GM23338 (cell line): ENCODE measurements around the gene FAM117B.

Source experiments
- CREB1 ChIP-seq: fragments of 250-450 bp; sonication (Bioruptor Pico); IDR thresholded peaks from 2 replicates; pipeline ENCODE4 v1.5.0; 2020; ENCODE audit warnings: low read depth, mild to moderate bottlenecking, moderate library complexity
- EZH2 ChIP-seq: fragments of 200-600 bp; sonication (generic); IDR thresholded peaks from one replicate; pipeline ENCODE4 v1.8.0; 2017; ENCODE audit warnings: antibody characterized with exemption, mild to moderate bottlenecking, low read depth; ENCODE audit not compliant: unreplicated experiment
- EZH2phosphoT487 ChIP-seq: fragments of 200-600 bp; sonication (generic); IDR thresholded peaks from one replicate; pipeline ENCODE4 v1.8.1; 2018; ENCODE audit warnings: antibody characterized with exemption; ENCODE audit not compliant: unreplicated experiment
- POLR2AphosphoS5 ChIP-seq: IDR thresholded peaks from 2 replicates; pipeline ENCODE4 v1.6.1; 2016; ENCODE audit warnings: antibody characterized with exemption, low read depth
- STAT1 ChIP-seq: IDR thresholded peaks from one replicate; pipeline ENCODE4 v1.6.1; 2016; ENCODE audit warnings: antibody characterized with exemption; ENCODE audit not compliant: unreplicated experiment
- ZNF114 ChIP-seq: fragments of 250-450 bp; sonication (Bioruptor Pico); IDR thresholded peaks from 2 replicates; pipeline ENCODE4 v1.5.0; 2020; ENCODE audit warnings: mild to moderate bottlenecking, moderate library complexity
- ZNF331 ChIP-seq: fragments of 250-450 bp; sonication (Bioruptor Pico); IDR thresholded peaks from 2 replicates; pipeline ENCODE4 v1.5.0; 2020; ENCODE audit warnings: low read depth, mild to moderate bottlenecking, moderate library complexity
- TF ChIP-seq, protein P1 (sequence below), 2 experiments: fragments of 200-600 bp in 1 of 2; sonication (generic) in 1 of 2; conservative IDR thresholded peaks; 2 replicates each; pipeline versions ENCODE4 v1.5.1 to v1.6.1; 2016 to 2017; ENCODE audit warnings: antibody characterized with exemption in 2 of 2, low read depth in 2 of 2, mild to moderate bottlenecking in 2 of 2, moderate library complexity in 1 of 2
- TF ChIP-seq, protein P2 (sequence below): IDR thresholded peaks from one replicate; pipeline ENCODE4 v1.6.1; 2018; ENCODE audit warnings: antibody characterized with exemption; ENCODE audit not compliant: unreplicated experiment

DNA sequence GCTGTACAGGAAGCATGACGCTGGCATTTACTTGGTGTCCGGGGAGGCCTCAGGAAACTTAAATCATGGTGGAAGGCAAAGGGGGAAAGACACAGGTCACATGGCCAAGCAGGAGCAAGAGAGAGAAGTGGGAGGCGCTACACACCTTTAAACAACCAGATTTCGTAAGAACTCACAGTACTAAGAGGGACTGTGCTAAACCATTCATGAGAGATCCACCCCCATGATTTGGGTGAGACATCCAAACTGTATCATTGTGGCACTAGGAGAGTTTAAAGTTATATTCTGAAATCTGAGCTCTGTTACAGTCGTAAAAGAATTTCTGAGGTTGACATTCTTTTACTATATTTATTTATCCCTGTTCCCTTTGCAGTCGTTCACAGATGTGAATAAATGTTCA lies 120.2 kb downstream of the FAM117B start:
- TF ChIP-seq EZH2 (no peak), CREB1 (CRISPR knock-in tag) (no peak), POLR2AphosphoS5 (no peak), EZH2phosphoT487 (no peak), ZNF331 (CRISPR knock-in tag) (no peak), ZNF114 (CRISPR knock-in tag) (no peak), STAT1 (no peak)
- TF ChIP-seq, protein P1, sequence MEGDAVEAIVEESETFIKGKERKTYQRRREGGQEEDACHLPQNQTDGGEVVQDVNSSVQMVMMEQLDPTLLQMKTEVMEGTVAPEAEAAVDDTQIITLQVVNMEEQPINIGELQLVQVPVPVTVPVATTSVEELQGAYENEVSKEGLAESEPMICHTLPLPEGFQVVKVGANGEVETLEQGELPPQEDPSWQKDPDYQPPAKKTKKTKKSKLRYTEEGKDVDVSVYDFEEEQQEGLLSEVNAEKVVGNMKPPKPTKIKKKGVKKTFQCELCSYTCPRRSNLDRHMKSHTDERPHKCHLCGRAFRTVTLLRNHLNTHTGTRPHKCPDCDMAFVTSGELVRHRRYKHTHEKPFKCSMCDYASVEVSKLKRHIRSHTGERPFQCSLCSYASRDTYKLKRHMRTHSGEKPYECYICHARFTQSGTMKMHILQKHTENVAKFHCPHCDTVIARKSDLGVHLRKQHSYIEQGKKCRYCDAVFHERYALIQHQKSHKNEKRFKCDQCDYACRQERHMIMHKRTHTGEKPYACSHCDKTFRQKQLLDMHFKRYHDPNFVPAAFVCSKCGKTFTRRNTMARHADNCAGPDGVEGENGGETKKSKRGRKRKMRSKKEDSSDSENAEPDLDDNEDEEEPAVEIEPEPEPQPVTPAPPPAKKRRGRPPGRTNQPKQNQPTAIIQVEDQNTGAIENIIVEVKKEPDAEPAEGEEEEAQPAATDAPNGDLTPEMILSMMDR (conservative IDR thresholded peaks at IDR 0.05; ENCODE audit: low read depth in 2 of 2): no peak
- TF ChIP-seq, protein P2, sequence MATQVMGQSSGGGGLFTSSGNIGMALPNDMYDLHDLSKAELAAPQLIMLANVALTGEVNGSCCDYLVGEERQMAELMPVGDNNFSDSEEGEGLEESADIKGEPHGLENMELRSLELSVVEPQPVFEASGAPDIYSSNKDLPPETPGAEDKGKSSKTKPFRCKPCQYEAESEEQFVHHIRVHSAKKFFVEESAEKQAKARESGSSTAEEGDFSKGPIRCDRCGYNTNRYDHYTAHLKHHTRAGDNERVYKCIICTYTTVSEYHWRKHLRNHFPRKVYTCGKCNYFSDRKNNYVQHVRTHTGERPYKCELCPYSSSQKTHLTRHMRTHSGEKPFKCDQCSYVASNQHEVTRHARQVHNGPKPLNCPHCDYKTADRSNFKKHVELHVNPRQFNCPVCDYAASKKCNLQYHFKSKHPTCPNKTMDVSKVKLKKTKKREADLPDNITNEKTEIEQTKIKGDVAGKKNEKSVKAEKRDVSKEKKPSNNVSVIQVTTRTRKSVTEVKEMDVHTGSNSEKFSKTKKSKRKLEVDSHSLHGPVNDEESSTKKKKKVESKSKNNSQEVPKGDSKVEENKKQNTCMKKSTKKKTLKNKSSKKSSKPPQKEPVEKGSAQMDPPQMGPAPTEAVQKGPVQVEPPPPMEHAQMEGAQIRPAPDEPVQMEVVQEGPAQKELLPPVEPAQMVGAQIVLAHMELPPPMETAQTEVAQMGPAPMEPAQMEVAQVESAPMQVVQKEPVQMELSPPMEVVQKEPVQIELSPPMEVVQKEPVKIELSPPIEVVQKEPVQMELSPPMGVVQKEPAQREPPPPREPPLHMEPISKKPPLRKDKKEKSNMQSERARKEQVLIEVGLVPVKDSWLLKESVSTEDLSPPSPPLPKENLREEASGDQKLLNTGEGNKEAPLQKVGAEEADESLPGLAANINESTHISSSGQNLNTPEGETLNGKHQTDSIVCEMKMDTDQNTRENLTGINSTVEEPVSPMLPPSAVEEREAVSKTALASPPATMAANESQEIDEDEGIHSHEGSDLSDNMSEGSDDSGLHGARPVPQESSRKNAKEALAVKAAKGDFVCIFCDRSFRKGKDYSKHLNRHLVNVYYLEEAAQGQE: no peak
